NCI-H2196 treated with DMSO at 0.1 percent for 48 hours (cell line): Measurements from ENCODE around the gene PCDHB14.
"Not testable (repeated sequence)": the region's sequence is repeated elsewhere in the genome, so short reads cannot be mapped to it uniquely, and the experiment has no call there.

Source experiments
- DNase-seq: peaks from one replicate; lab custom pipeline; 2025; ENCODE audit not compliant: unreplicated experiment; lab: John Stamatoyannopoulos, UW

The PCDHB14 gene

GRCh38 chr5:141210281-141210680 lies 12.9 kb upstream of the PCDHB14 start:
- DNase-seq: not testable (repeated sequence)

GRCh38 chr5:141210849-141211248 lies 12.3 kb upstream of the PCDHB14 start:
- DNase-seq: not testable (repeated sequence)

GRCh38 chr5:141213656-141214339 lies 9.3 kb upstream of the PCDHB14 start, which contains the start of gene PCDHB13:
PCDHB13 (plus strand) TSS chr5:141213919; CDS start chr5:141214124, 205 bp downstream.
- not testable (repeated sequence) for DNase-seq

- DNase-seq: not testable (repeated sequence)
Measured at GRCh38 chr5:141214583-141214982, 8.6 kb upstream of the PCDHB14 start.

GRCh38 chr5:141215504-141215903 lies 7.6 kb upstream of the PCDHB14 start:
- DNase-seq: not testable (repeated sequence)

GRCh38 chr5:141216035-141216434 lies 7.1 kb upstream of the PCDHB14 start:
- DNase-seq: not testable (repeated sequence)

GRCh38 chr5:141224844-141225243 lies 1.7 kb downstream of the PCDHB14 start:
- not testable (repeated sequence) for DNase-seq

- DNase-seq: not testable (repeated sequence)
Measured at GRCh38 chr5:141225421-141225820, 2.3 kb downstream of the PCDHB14 start.

GRCh38 chr5:141234109-141234667 lies 11.0 kb downstream of the PCDHB14 start:
- no peak for DNase-seq

- DNase-seq: not testable (repeated sequence)
Measured at GRCh38 chr5:141235922-141236321, 12.8 kb downstream of the PCDHB14 start.

GRCh38 chr5:141236516-141237313 lies 13.6 kb downstream of the PCDHB14 start:
- no peak for DNase-seq

- no peak for DNase-seq
Measured at GRCh38 chr5:141241496-141241895, 18.4 kb downstream of the PCDHB14 start.

GRCh38 chr5:141245250-141245717 lies 22.1 kb downstream of the PCDHB14 start, which contains the start of gene PCDHB15:
PCDHB15 (plus strand) TSS chr5:141245395; CDS start chr5:141245579, 184 bp downstream.
- no peak for DNase-seq

GRCh38 chr5:141246971-141247370 lies 23.8 kb downstream of the PCDHB14 start:
- not testable (repeated sequence) for DNase-seq

GRCh38 chr5:141247434-141247833 lies 24.3 kb downstream of the PCDHB14 start:
- DNase-seq: not testable (repeated sequence)

- no peak for DNase-seq
Measured at GRCh38 chr5:141250576-141250975, 27.4 kb downstream of the PCDHB14 start.

- DNase-seq: no peak
Measured at GRCh38 chr5:141258464-141258863, 35.3 kb downstream of the PCDHB14 start.

GRCh38 chr5:141258948-141259347 lies 35.8 kb downstream of the PCDHB14 start:
- no peak for DNase-seq

GRCh38 chr5:141260458-141261237 lies 37.5 kb downstream of the PCDHB14 start:
- no peak for DNase-seq

GRCh38 chr5:141261238-141261546 lies 38.0 kb downstream of the PCDHB14 start:
- no peak for DNase-seq

GRCh38 chr5:141269195-141269594 lies 46.1 kb downstream of the PCDHB14 start:
- DNase-seq: no peak
